Loucy (cell line): ENCODE results near the gene ELAVL1.

Experiments used
- H2AFZ ChIP-seq: fragments of 200-600 bp; sonication (generic); 2 replicates; pipeline ENCODE4 v1.6.0; 2016; ENCODE audit warnings: antibody characterized with exemption, mild to moderate bottlenecking, low read length, moderate library complexity
- H3F3A ChIP-seq: fragments of 200-600 bp; 2 replicates; pipeline ENCODE4 v1.6.0; 2016; ENCODE audit warnings: antibody characterized with exemption, low read depth, mild to moderate bottlenecking
- H3K27me3 ChIP-seq: fragments of 200-600 bp; sonication (generic); 2 replicates; pipeline ENCODE4 v1.6.1; 2014; ENCODE audit warnings: low read length, mild to moderate bottlenecking; ENCODE audit not compliant: insufficient read depth, poor library complexity, severe bottlenecking
- H3K36me3 ChIP-seq: fragments of 200-600 bp; sonication (generic); 2 replicates; pipeline ENCODE4 v1.6.1; 2016; ENCODE audit warnings: low read length; ENCODE audit not compliant: insufficient read depth
- H3K4me1 ChIP-seq: fragments of 200-600 bp; sonication (generic); 2 replicates; pipeline ENCODE4 v1.5.1; 2014; ENCODE audit warnings: low read length, mild to moderate bottlenecking; ENCODE audit not compliant: insufficient read depth, poor library complexity, severe bottlenecking
- H3K4me2 ChIP-seq: fragments of 200-600 bp; sonication (generic); 2 replicates; pipeline ENCODE4 v1.6.0; 2014; ENCODE audit warnings: antibody characterized with exemption, low read length, low read depth, mild to moderate bottlenecking; ENCODE audit not compliant: poor library complexity, severe bottlenecking
- H3K4me3 ChIP-seq: fragments of 200-600 bp; sonication (generic); 2 replicates; pipeline ENCODE4 v1.5.1; 2014; ENCODE audit warnings: low read length, mild to moderate bottlenecking, mixed read lengths; ENCODE audit not compliant: poor library complexity, severe bottlenecking
- H3K79me2 ChIP-seq: fragments of 200-600 bp; sonication (generic); 2 replicates; pipeline ENCODE4 v1.6.1; 2014; ENCODE audit warnings: low read length; ENCODE audit not compliant: insufficient read depth
- H3K9ac ChIP-seq: fragments of 200-600 bp; sonication (generic); 2 replicates; pipeline ENCODE4 v1.6.0; 2014; ENCODE audit warnings: mild to moderate bottlenecking, low read depth, low read length, moderate library complexity; ENCODE audit not compliant: poor library complexity, severe bottlenecking
- H3K9me2 ChIP-seq: fragments of 200-600 bp; sonication (generic); replicated peaks from 2 replicates; pipeline ENCODE4 v1.6.1; 2016; ENCODE audit warnings: low read depth, low read length, mixed read lengths
- H3K9me3 ChIP-seq: fragments of 200-600 bp; sonication (generic); 2 replicates; pipeline ENCODE4 v1.6.1; 2014; ENCODE audit warnings: mild to moderate bottlenecking, antibody characterized with exemption, low read length, low read depth; ENCODE audit not compliant: insufficient read depth
- H4K20me1 ChIP-seq: fragments of 200-600 bp; sonication (generic); 2 replicates; pipeline ENCODE4 v1.6.0; 2014; ENCODE audit warnings: antibody characterized with exemption, low read length, mild to moderate bottlenecking; ENCODE audit not compliant: insufficient read depth, poor library complexity, severe bottlenecking
- CTCF ChIP-seq: fragments of 200-600 bp; sonication (generic); conservative IDR thresholded peaks from 2 replicates; pipeline ENCODE4 v1.5.1; 2014; ENCODE audit warnings: mild to moderate bottlenecking, antibody characterized with exemption, low read length
- EZH2phosphoT487 ChIP-seq: fragments of 200-600 bp; IDR thresholded peaks from 2 replicates; pipeline ENCODE4 v1.6.1; 2018; ENCODE audit warnings: antibody characterized with exemption, mild to moderate bottlenecking, moderate library complexity, borderline replicate concordance

ELAVL1 gene

GRCh38 chr19:7982651-7983099, 22.8 kb downstream of the ELAVL1 start:
- peaks cover 100% of the 10 kb centered on the region; the same call in 1 of the 2 replicates for H3K36me3 ChIP-seq
- peaks cover 72% of the 10 kb centered on the region for H4K20me1 ChIP-seq
- H3K79me2 ChIP-seq, result peaks cover 55% of the 10 kb centered on the region
- H3K9me2 ChIP-seq, result no peaks in the 10 kb centered on the region
- no peak overlapping the region for H3K9ac ChIP-seq
- no peak overlapping the region for H3K4me3 ChIP-seq
- no peaks in the 10 kb centered on the region for H3K4me1 ChIP-seq
- TF ChIP-seq CTCF (no peak), EZH2phosphoT487 (no peak)
- no peaks in the 10 kb centered on the region for H3K27me3 ChIP-seq
- H2AFZ ChIP-seq, result no peak overlapping the region
- H3K9me3 ChIP-seq, result no peaks in the 10 kb centered on the region
- no peak overlapping the region for H3K4me2 ChIP-seq
- no peaks in the 10 kb centered on the region for H3F3A ChIP-seq

DNA sequence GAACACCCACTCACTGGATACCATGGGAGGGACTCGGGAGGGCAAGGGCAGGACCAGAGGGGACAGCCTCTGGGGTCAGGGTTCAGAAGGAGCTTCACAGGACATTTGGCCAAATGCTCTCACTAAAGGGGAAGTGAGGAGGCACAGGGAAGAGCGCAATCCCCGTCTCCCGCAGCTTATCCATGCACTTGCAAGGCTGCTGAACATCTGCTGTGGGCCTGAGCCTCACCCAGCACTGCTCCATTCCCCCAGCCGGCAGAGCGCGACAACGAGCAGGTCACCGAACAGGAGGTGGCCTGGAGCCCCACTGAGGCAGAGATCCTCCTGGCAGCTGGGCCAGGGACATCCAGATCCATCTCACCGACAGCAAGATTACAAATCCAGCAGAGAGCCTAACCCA, 23.3 kb downstream of the ELAVL1 start:
- no peak for TF ChIP-seq CTCF
- no peak for TF ChIP-seq EZH2phosphoT487
- Histone ChIP-seq H3K4me2 (no peak overlapping the region), H3F3A (no peaks in the 10 kb centered on the region), H3K27me3 (no peaks in the 10 kb centered on the region), H3K4me1 (no peaks in the 10 kb centered on the region), H3K79me2 (peaks cover 49% of the 10 kb centered on the region), H3K4me3 (no peak overlapping the region), H3K9me2 (no peaks in the 10 kb centered on the region), H4K20me1 (peaks cover 69% of the 10 kb centered on the region), H2AFZ (no peak overlapping the region), H3K9me3 (no peaks in the 10 kb centered on the region), H3K9ac (no peak overlapping the region), H3K36me3 (peaks cover 100% of the 10 kb centered on the region)

GRCh38 chr19:7981661-7982060, 23.8 kb downstream of the ELAVL1 start:
- Histone ChIP-seq H3K36me3 (peaks cover 100% of the 10 kb centered on the region), H3K4me2 (no peak overlapping the region), H2AFZ (no peak overlapping the region), H3K9me3 (no peaks in the 10 kb centered on the region), H3K4me1 (no peaks in the 10 kb centered on the region), H3K79me2 (peaks cover 47% of the 10 kb centered on the region), H3K9me2 (no peaks in the 10 kb centered on the region), H3F3A (no peaks in the 10 kb centered on the region), H3K4me3 (no peak overlapping the region), H3K27me3 (no peaks in the 10 kb centered on the region), H3K9ac (no peak overlapping the region), H4K20me1 (peaks cover 66% of the 10 kb centered on the region)
- no peak for TF ChIP-seq EZH2phosphoT487
- no peak for TF ChIP-seq CTCF
